Measurements from ENCODE around the gene TSC2.

- TF ChIP-seq EHMT2 (IDR thresholded peaks at IDR 0.05) (no peak), SIN3A (IDR thresholded peaks at IDR 0.05; ENCODE audit: borderline replicate concordance in 2 of 2, control insufficient read depth in 1 of 2, low read depth in 2 of 2, low read length in 2 of 2) (no peak), CBX5 (IDR thresholded peaks at IDR 0.05; ENCODE audit: borderline replicate concordance, low read depth) (no peak), CTCF (IDR thresholded peaks at IDR 0.05 in 2 of 3, conservative IDR thresholded peaks at IDR 0.05 in 1 of 3; ENCODE audit: insufficient read depth in 2 of 3, low read depth in 1 of 3, low read length in 3 of 3) (no peak), RBM39 (optimal IDR thresholded peaks at IDR 0.05; ENCODE audit: low read depth, low read length) (no peak), ELK1 (CRISPR knock-in tag; IDR thresholded peaks at IDR 0.05) (no peak), PATZ1 (CRISPR knock-in tag; IDR thresholded peaks at IDR 0.05; ENCODE audit: borderline replicate concordance) (no peak), RBM14 (IDR thresholded peaks at IDR 0.05; ENCODE audit: borderline replicate concordance, insufficient read depth, low read depth, low read length) (no peak), MAZ (CRISPR knock-in tag; conservative IDR thresholded peaks at IDR 0.05 in 1 of 2, IDR thresholded peaks at IDR 0.05 in 1 of 2) (no peak), SP2 (IDR thresholded peaks at IDR 0.05; ENCODE audit: extremely low read depth, low read depth, low read length, poor library complexity, severe bottlenecking) (no peak), CREM (IDR thresholded peaks at IDR 0.05; ENCODE audit: low read depth) (no peak)
Observed at GRCh38 chr16:2077016-2077415, 29.2 kb downstream of the TSC2 start.

All from K562 (cell line).